HCT116 (cell line): ENCODE results near the gene NRP1. TPM values are rescaled to one million over a fixed set of nuclear protein-coding genes. Genes with fewer than 3 reads are reported as not detected.

Experiments
- ATAC-seq: fragments of 200-7000 bp; cut with Tn5 transposase; 2 replicates; pipeline ENCODE4 v1.9.1; 2020; ENCODE audit warnings: mild to moderate bottlenecking, moderate library complexity
- BruUV-seq: library from RNA; stranded (reverse); fragments of 400-500 nt; replicated peaks from 2 replicates; lab custom pipeline; 2021; lab: Mats Ljungman, UMichigan
- CTCF ChIA-PET: fragments of 300-600 bp; sonication (Branson Sonifier 250); formaldehyde crosslinking; loops from one replicate; lab custom pipeline; 2021; ENCODE audit warnings: antibody characterized with exemption; lab: Charles Lee
- POLR2A ChIA-PET: fragments of 300-600, 350-600 bp; sonication (Branson Sonifier 250); formaldehyde crosslinking; loops from one replicate; lab custom pipeline; 2021; ENCODE audit warnings: antibody characterized with exemption; lab: Charles Lee
- RAD21 ChIA-PET, 2 experiments: fragments of 300-600 bp; sonication (Branson Sonifier 250); formaldehyde crosslinking; loops; one replicate each; lab custom pipeline; 2023; ENCODE audit warnings: low total read pairs in 2 of 2; ENCODE audit not compliant: uncharacterized antibody in 2 of 2, unreplicated experiment in 2 of 2, low non-redundant PET in 1 of 2; lab: Charles Lee
- DNase-seq: peaks from one replicate; pipeline ENCODE4 v3.0.0-alpha.2; 2010; ENCODE audit warnings: low read depth, low spot score
- H2AFZ ChIP-seq: fragments of 200-600 bp; shearing (Covaris generic), sonication (generic); 2 replicates; pipeline ENCODE4 v1.6.1; 2017; ENCODE audit warnings: low read depth, mixed run types, mixed read lengths, antibody characterized with exemption, low read length; ENCODE audit not compliant: poor library complexity, severe bottlenecking
- H3K27ac ChIP-seq: 2 replicates; pipeline ENCODE4 v1.5.1; 2012; ENCODE audit warnings: low read depth, low read length
- H3K27me3 ChIP-seq: fragments of 200-600 bp; sonication (generic); 2 replicates; pipeline ENCODE4 v1.6.1; 2016; ENCODE audit warnings: mixed run types, low read length, mixed read lengths; ENCODE audit not compliant: insufficient read depth
- H3K36me3 ChIP-seq, 2 experiments: fragments of 200-500 bp in 1 of 2; fragments of 200-600 bp in 1 of 2; sonication (Bioruptor generic) in 1 of 2; sonication (generic) in 1 of 2; 2 replicates each; pipeline versions ENCODE4 v1.5.1 to v1.6.1; 2014 to 2016; ENCODE audit warnings: low read length in 2 of 2, inconsistent platforms in 1 of 2, mixed read lengths in 1 of 2, mixed run types in 1 of 2; ENCODE audit not compliant: insufficient read depth in 2 of 2, control insufficient read depth in 1 of 2
- H3K4me1 ChIP-seq, 2 experiments: fragments of 200-600 bp in 1 of 2; sonication (generic) in 1 of 2; 2 replicates each; pipeline versions ENCODE4 v1.5.1 to v1.6.1; 2012 to 2017; ENCODE audit warnings: low read length in 2 of 2, inconsistent platforms in 1 of 2, mild to moderate bottlenecking in 1 of 2, mixed read lengths in 1 of 2, mixed run types in 1 of 2, moderate library complexity in 1 of 2; ENCODE audit not compliant: insufficient read depth in 2 of 2, control insufficient read depth in 1 of 2
- H3K4me2 ChIP-seq: fragments of 200-600 bp; sonication (generic); 2 replicates; pipeline ENCODE4 v1.6.1; 2017; ENCODE audit warnings: mixed run types, low read length, mixed read lengths
- H3K4me3 ChIP-seq, 2 experiments: fragments of 200-600 bp in 1 of 2; sonication (generic) in 1 of 2; replicated peaks in 1 of 2; 2 replicates each; pipeline ENCODE4 v1.5.1; 2011 to 2016; ENCODE audit warnings: low read length in 2 of 2, control low read depth in 1 of 2, low read depth in 1 of 2, mild to moderate bottlenecking in 1 of 2, mixed read lengths in 1 of 2, mixed run types in 1 of 2
- H3K79me2 ChIP-seq: fragments of 200-600 bp; sonication (generic); 2 replicates; pipeline ENCODE4 v1.6.1; 2017; ENCODE audit warnings: mild to moderate bottlenecking, mixed run types, low read length, moderate library complexity, mixed read lengths; ENCODE audit not compliant: insufficient read depth
- H3K9ac ChIP-seq: fragments of 200-600 bp; sonication (generic); 2 replicates; pipeline ENCODE4 v1.6.1; 2016; ENCODE audit warnings: low read length, mixed read lengths
- H3K9me2 ChIP-seq: fragments of 200-600 bp; sonication (generic), shearing (Covaris generic); 2 replicates; pipeline ENCODE4 v1.6.1; 2017; ENCODE audit warnings: mixed run types, mild to moderate bottlenecking, moderate library complexity; ENCODE audit not compliant: insufficient read depth
- H3K9me3 ChIP-seq, 2 experiments: fragments of 200-500 bp in 1 of 2; fragments of 200-600 bp in 1 of 2; sonication (Bioruptor generic) in 1 of 2; sonication (generic) in 1 of 2; 2 replicates each; pipeline ENCODE4 v1.6.1; 2014 to 2017; ENCODE audit warnings: low read length in 2 of 2, mixed read lengths in 2 of 2, inconsistent platforms in 1 of 2, low read depth in 1 of 2, mild to moderate bottlenecking in 1 of 2, mixed run types in 1 of 2, moderate library complexity in 1 of 2; ENCODE audit not compliant: control insufficient read depth in 1 of 2, insufficient read depth in 1 of 2
- H4K20me1 ChIP-seq: fragments of 200-600 bp; sonication (generic), shearing (Covaris generic); 2 replicates; pipeline ENCODE4 v1.6.1; 2017; ENCODE audit warnings: mixed run types, mild to moderate bottlenecking, moderate library complexity; ENCODE audit not compliant: insufficient read depth
- CBX3 ChIP-seq: IDR thresholded peaks from 2 replicates; pipeline ENCODE4 v1.6.1; 2012; ENCODE audit warnings: low read depth
- POLR2A ChIP-seq: IDR thresholded peaks from 2 replicates; pipeline ENCODE4 v1.7.0; 2011; ENCODE audit warnings: borderline replicate concordance; ENCODE audit not compliant: insufficient read depth, insufficient read length; ENCODE audit errors: extremely low read depth
- SRF ChIP-seq: IDR thresholded peaks from 2 replicates; pipeline ENCODE4 v1.6.1; 2012; ENCODE audit warnings: low read depth
- ZFX ChIP-seq: fragments of 450-650 bp; IDR thresholded peaks from 2 replicates; pipeline ENCODE4 v1.6.1; 2017
- ZNF274 ChIP-seq: fragments of 200-500 bp; sonication (Bioruptor generic); IDR thresholded peaks from 2 replicates; pipeline ENCODE4 v1.6.1; 2014; ENCODE audit warnings: mild to moderate bottlenecking, low read depth, low read length, inconsistent platforms
- intact Hi-C: fragments of 100-400 bp; cut with micrococcal nuclease; formaldehyde crosslinking; loops from 2 replicates; pipeline ENCODE4 v1.10.0; 2022
- total RNA-seq: library from RNA; stranded (reverse); gene quantifications from one replicate; pipeline ENCODE4 v1.2.1, GENCODE V29; 2021; ENCODE audit not compliant: unreplicated experiment
- TF ChIP-seq, protein P1 (sequence below), 3 experiments: fragments of 200-600 bp in 1 of 3; sonication (generic) in 1 of 3; IDR thresholded peaks in 2 of 3; conservative IDR thresholded peaks in 1 of 3; 2 replicates each; pipeline ENCODE4 v1.5.1; 2012 to 2017; ENCODE audit warnings: low read depth in 2 of 3, low read length in 2 of 3, antibody characterized with exemption in 1 of 3, borderline replicate concordance in 1 of 3, control low read depth in 1 of 3, mild to moderate bottlenecking in 1 of 3, mixed read lengths in 1 of 3, mixed run types in 1 of 3, moderate library complexity in 1 of 3; ENCODE audit not compliant: insufficient read depth in 1 of 3
- TF ChIP-seq, protein P2 (sequence below): IDR thresholded peaks from 2 replicates; pipeline ENCODE4 v1.6.1; 2011; ENCODE audit warnings: mild to moderate bottlenecking, low read length, moderate library complexity; ENCODE audit not compliant: insufficient replicate concordance; ENCODE audit errors: extremely low read depth
- TF ChIP-seq, protein P3 (sequence below): IDR thresholded peaks from 2 replicates; pipeline ENCODE4 v1.6.1; 2012; ENCODE audit warnings: low read depth

NRP1 gene
- total RNA-seq, 1 experiment from 2014 or later: 3.8 TPM

DNA sequence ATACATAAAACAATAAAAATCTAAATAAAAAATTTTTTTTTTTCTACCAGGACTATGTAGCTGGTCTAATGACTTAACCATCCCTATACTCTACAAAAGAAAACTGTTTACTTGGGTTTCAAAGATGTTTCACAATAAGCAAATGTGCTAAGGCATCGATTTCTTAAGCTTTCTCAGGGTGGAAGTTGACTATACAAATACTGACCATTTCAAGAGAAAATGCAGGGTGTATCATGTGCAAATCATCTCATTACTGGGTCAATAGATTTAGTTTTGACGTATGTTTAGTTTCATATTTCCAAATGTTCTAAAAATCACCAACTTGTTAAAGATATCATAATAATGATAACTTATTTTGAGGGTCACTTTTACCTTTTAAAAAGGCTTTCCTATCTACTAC is 7.5 kb downstream of the NRP1 start:
- no peak overlapping the region for H3K4me3 ChIP-seq
- no peak overlapping the region for H3K4me2 ChIP-seq
- ChIA-PET POLR2A (no interaction called here), CTCF (interaction anchor here (1.1 to 1.6 kb wide), 2 partner anchors 210 to 1313 kb away, joined by 4 read pairs; no protein-coding TSS in a partner anchor), RAD21 (no interaction called here)
- ATAC-seq: no peak
- intact Hi-C loops: loop anchor here (10.0 kb wide), 1 partner anchor 132 kb away; no protein-coding TSS in a partner anchor
- H4K20me1 ChIP-seq: no peaks in the 10 kb centered on the region
- peaks cover 2 to 7% of the 10 kb centered on the region in 2 experiments; a peak in 3 of 4 replicates for H3K4me1 ChIP-seq
- no TSS peak for BruUV-seq
- H2AFZ ChIP-seq: no peak overlapping the region
- no peak overlapping the region for H3K27ac ChIP-seq
- no peaks in the 10 kb centered on the region for H3K9me3 ChIP-seq
- no peaks in the 10 kb centered on the region for H3K79me2 ChIP-seq
- H3K9ac ChIP-seq: no peak overlapping the region
- no peaks in the 10 kb centered on the region for H3K9me2 ChIP-seq
- H3K27me3 ChIP-seq: no peaks in the 10 kb centered on the region
- TF ChIP-seq SRF (no peak), ZNF274 (no peak), POLR2A (no peak), ZFX (no peak), CBX3 (no peak)
- TF ChIP-seq, protein P1, sequence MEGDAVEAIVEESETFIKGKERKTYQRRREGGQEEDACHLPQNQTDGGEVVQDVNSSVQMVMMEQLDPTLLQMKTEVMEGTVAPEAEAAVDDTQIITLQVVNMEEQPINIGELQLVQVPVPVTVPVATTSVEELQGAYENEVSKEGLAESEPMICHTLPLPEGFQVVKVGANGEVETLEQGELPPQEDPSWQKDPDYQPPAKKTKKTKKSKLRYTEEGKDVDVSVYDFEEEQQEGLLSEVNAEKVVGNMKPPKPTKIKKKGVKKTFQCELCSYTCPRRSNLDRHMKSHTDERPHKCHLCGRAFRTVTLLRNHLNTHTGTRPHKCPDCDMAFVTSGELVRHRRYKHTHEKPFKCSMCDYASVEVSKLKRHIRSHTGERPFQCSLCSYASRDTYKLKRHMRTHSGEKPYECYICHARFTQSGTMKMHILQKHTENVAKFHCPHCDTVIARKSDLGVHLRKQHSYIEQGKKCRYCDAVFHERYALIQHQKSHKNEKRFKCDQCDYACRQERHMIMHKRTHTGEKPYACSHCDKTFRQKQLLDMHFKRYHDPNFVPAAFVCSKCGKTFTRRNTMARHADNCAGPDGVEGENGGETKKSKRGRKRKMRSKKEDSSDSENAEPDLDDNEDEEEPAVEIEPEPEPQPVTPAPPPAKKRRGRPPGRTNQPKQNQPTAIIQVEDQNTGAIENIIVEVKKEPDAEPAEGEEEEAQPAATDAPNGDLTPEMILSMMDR (IDR thresholded peaks at IDR 0.05 in 2 of 3, conservative IDR thresholded peaks at IDR 0.05 in 1 of 3; ENCODE audit: borderline replicate concordance in 1 of 3, insufficient read depth in 1 of 3, low read depth in 2 of 3, low read length in 2 of 3): no peak
- TF ChIP-seq, protein P2, sequence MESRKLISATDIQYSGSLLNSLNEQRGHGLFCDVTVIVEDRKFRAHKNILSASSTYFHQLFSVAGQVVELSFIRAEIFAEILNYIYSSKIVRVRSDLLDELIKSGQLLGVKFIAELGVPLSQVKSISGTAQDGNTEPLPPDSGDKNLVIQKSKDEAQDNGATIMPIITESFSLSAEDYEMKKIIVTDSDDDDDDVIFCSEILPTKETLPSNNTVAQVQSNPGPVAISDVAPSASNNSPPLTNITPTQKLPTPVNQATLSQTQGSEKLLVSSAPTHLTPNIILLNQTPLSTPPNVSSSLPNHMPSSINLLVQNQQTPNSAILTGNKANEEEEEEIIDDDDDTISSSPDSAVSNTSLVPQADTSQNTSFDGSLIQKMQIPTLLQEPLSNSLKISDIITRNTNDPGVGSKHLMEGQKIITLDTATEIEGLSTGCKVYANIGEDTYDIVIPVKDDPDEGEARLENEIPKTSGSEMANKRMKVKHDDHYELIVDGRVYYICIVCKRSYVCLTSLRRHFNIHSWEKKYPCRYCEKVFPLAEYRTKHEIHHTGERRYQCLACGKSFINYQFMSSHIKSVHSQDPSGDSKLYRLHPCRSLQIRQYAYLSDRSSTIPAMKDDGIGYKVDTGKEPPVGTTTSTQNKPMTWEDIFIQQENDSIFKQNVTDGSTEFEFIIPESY: no peak
- TF ChIP-seq, protein P3, sequence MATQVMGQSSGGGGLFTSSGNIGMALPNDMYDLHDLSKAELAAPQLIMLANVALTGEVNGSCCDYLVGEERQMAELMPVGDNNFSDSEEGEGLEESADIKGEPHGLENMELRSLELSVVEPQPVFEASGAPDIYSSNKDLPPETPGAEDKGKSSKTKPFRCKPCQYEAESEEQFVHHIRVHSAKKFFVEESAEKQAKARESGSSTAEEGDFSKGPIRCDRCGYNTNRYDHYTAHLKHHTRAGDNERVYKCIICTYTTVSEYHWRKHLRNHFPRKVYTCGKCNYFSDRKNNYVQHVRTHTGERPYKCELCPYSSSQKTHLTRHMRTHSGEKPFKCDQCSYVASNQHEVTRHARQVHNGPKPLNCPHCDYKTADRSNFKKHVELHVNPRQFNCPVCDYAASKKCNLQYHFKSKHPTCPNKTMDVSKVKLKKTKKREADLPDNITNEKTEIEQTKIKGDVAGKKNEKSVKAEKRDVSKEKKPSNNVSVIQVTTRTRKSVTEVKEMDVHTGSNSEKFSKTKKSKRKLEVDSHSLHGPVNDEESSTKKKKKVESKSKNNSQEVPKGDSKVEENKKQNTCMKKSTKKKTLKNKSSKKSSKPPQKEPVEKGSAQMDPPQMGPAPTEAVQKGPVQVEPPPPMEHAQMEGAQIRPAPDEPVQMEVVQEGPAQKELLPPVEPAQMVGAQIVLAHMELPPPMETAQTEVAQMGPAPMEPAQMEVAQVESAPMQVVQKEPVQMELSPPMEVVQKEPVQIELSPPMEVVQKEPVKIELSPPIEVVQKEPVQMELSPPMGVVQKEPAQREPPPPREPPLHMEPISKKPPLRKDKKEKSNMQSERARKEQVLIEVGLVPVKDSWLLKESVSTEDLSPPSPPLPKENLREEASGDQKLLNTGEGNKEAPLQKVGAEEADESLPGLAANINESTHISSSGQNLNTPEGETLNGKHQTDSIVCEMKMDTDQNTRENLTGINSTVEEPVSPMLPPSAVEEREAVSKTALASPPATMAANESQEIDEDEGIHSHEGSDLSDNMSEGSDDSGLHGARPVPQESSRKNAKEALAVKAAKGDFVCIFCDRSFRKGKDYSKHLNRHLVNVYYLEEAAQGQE: no peak
- DNase-seq: no peak
- no peaks in the 10 kb centered on the region for H3K36me3 ChIP-seq
